ENCODE results near the gene TMEM117.

- no peak for TF ChIP-seq POLR2AphosphoS5 (IDR thresholded peaks at IDR 0.05; ENCODE audit: low read depth, low read length)
- TF ChIP-seq POLR2A (IDR thresholded peaks at IDR 0.05; ENCODE audit: low read depth, low read length): no peak
- TF ChIP-seq TAF1 (IDR thresholded peaks at IDR 0.05; ENCODE audit: borderline replicate concordance, low read depth, low read length): no peak
Observed at GRCh38 chr12:43858096-43858495, 22.2 kb downstream of the TMEM117 start.

Measured in GM12892 (cell line).